ENCODE results near the gene EFHC1. TPM values are rescaled to one million over a fixed set of nuclear protein-coding genes. Genes with fewer than 3 reads are reported as not detected.

The EFHC1 gene
- total RNA-seq, 1 donor from 2014 or later = 23.2 TPM

DNA sequence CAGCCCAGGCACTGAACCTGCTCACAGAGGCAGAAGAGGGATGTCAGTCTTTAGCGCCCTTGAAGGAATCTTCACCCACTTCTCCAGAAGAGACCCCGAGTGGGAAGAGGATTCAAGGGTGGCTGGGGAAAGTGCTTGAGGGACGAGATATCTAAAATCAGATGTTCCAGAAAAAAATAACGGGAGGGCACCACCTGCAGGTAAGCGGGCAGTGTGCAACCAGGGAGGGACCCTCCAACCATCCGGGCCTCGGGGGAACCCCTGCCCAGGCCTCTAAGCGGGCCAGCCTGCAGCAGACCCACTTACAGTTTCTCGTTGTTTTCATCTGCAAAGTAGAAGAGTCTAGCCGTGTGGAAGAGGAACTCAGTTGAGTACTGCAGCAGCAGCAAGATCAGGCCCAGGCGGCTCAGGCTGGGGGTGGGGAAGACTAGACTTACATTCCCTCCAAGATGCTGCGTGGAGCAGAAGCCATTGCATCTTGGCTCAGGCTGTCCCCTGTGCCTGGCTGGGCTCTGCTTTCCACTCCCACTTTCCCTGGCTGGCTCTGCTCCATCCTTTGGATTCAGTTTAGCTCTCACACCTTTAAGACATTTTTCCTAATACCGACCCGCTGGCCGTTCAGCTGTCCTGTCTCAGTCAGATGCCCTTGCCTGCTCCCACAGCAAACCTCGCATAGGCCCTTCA lies 85.7 kb downstream of the EFHC1 start:
- Mint-ChIP-seq H3K4me1 (peaks cover 6% of the 10 kb centered on the region), H3K4me3 (no peak overlapping the region), H3K9me3 (no peaks in the 10 kb centered on the region), H3K27ac (no peak overlapping the region), H3K36me3 (ENCODE audit: low read depth) (peaks cover 67% of the 10 kb centered on the region), H3K27me3 (no peaks in the 10 kb centered on the region)
- DNase-seq (no peak), ATAC-seq (ENCODE audit: low read depth) (peak; percentile 65)
- intact Hi-C loops (cut with micrococcal nuclease) = loop anchor here (1.0 kb wide), 1 partner anchor 90 kb away; no protein-coding TSS in a partner anchor
- ChIA-PET POLR2A (no interaction called here), CTCF (interaction anchor here (1.0 to 1.8 kb wide), 4 partner anchors 87 to 105 kb away, joined by 3 to 14 read pairs (median 5); partner anchors contain the start of gene EFHC1)
- TF ChIP-seq, protein P1, sequence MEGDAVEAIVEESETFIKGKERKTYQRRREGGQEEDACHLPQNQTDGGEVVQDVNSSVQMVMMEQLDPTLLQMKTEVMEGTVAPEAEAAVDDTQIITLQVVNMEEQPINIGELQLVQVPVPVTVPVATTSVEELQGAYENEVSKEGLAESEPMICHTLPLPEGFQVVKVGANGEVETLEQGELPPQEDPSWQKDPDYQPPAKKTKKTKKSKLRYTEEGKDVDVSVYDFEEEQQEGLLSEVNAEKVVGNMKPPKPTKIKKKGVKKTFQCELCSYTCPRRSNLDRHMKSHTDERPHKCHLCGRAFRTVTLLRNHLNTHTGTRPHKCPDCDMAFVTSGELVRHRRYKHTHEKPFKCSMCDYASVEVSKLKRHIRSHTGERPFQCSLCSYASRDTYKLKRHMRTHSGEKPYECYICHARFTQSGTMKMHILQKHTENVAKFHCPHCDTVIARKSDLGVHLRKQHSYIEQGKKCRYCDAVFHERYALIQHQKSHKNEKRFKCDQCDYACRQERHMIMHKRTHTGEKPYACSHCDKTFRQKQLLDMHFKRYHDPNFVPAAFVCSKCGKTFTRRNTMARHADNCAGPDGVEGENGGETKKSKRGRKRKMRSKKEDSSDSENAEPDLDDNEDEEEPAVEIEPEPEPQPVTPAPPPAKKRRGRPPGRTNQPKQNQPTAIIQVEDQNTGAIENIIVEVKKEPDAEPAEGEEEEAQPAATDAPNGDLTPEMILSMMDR (IDR thresholded peaks at IDR 0.05) = no peak

DNA sequence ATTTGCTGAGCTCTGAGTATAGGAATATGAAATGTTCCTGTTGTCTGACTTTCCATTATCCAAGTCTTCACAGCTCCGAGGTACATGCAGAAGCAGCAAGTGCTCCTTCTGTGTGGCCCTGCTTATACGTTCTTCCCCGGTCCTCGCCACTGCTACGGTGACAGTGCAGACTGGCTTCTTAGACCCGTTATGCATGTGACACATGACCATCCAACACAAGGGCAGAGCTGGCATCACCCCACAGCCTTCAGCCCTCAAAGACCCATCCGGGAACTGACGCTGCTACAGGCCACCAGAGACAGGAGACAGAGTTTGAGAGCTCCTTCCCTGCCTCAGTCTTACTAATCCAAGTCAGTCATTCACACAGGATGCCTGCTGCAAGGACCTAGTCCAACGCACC lies 86.3 kb downstream of the EFHC1 start:
- no peaks in the 10 kb centered on the region for H3K27me3 Mint-ChIP-seq
- H3K36me3 Mint-ChIP-seq (ENCODE audit: low read depth) = peaks cover 72% of the 10 kb centered on the region
- ChIA-PET CTCF (interaction anchor here (1.0 to 1.8 kb wide), 4 partner anchors 87 to 106 kb away, joined by 3 to 14 read pairs (median 5); partner anchors contain the start of gene EFHC1), POLR2A (no interaction called here)
- intact Hi-C loops (cut with micrococcal nuclease) = no loop called here
- no peak for DNase-seq
- H3K4me1 Mint-ChIP-seq = peaks cover 6% of the 10 kb centered on the region
- TF ChIP-seq, protein P1 (IDR thresholded peaks at IDR 0.05) = no peak
- H3K4me3 Mint-ChIP-seq = no peak overlapping the region
- no peak overlapping the region for H3K27ac Mint-ChIP-seq
- no peak for ATAC-seq (ENCODE audit: low read depth)
- H3K9me3 Mint-ChIP-seq = no peaks in the 10 kb centered on the region

DNA sequence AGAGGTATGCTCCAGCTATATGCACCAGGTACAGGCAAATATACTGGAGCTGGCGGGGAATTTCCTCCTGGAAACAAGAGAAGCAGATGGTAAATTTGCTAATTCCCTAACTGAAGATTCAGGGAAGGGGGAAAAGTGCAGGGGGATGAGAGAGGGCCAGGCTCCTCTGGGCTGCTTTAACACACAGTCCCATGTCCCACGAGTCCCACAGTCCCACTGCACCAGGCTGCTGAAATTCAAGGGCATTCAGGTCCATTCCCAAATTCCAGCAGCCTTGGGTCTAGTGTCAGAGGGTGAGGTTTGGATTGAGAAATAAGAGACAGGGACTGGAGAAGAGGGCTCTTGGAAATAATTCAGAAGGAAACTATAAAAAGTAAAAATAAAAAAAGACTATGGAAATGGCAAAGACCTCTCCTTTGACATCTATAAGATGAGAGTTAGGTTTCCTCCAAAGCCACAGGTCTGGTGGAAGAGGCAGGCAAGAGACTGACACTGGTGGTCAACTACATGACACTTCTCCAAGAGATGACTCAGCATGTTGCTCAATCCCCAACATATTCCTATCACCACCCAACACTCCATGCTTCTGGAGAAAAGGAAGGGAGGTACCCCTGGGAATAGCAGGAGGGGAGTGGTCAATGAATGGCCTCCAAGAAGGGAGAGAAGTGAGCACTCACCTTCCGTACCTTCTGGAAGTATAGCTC lies 87.6 kb downstream of the EFHC1 start:
- intact Hi-C loops (cut with micrococcal nuclease) = no loop called here
- Mint-ChIP-seq H3K4me3 (no peak overlapping the region), H3K27me3 (no peaks in the 10 kb centered on the region), H3K4me1 (peaks cover 6% of the 10 kb centered on the region), H3K36me3 (ENCODE audit: low read depth) (peaks cover 73% of the 10 kb centered on the region), H3K9me3 (no peaks in the 10 kb centered on the region), H3K27ac (no peak overlapping the region)
- POLR2A ChIA-PET = no interaction called here
- CTCF ChIA-PET = interaction anchor here (1.0 to 1.8 kb wide), 2 partner anchors 91 to 92 kb away, joined by 3 to 14 read pairs; no protein-coding TSS in a partner anchor
- no peak for DNase-seq
- TF ChIP-seq, protein P1 (IDR thresholded peaks at IDR 0.05) = no peak
- ATAC-seq (ENCODE audit: low read depth) = no peak

DNA sequence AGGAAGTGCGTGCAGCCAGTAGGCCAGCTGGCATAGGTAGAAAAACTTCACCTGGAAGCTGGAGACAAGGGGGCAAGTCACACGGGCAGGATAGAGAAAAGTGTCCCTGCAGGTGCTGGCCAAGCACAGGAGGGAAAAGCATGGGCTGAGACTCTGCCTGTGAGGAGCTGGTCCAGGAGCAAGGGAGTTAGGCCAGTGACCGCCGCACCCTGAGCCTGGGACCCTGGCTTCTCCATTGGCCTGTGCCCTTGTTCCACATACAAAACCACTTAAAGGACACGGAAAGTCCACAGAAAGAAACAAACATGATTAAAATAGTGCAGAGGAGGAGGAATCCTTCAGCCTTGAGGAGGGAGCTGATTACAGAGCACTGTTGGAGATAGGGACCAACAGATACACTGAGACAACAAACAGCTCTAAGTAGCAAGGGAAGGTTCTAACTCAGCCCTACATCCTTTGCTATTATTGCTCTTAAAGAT lies 88.2 kb downstream of the EFHC1 start:
- ChIA-PET POLR2A (no interaction called here), CTCF (interaction anchor here (1.0 kb wide), 1 partner anchor 93 kb away, joined by 3 read pairs; no protein-coding TSS in a partner anchor)
- Mint-ChIP-seq H3K36me3 (ENCODE audit: low read depth) (peaks cover 72% of the 10 kb centered on the region), H3K4me1 (peaks cover 6% of the 10 kb centered on the region), H3K27me3 (no peaks in the 10 kb centered on the region), H3K9me3 (no peaks in the 10 kb centered on the region), H3K4me3 (no peak overlapping the region), H3K27ac (no peak overlapping the region)
- DNase-seq (no peak), ATAC-seq (ENCODE audit: low read depth) (no peak)
- intact Hi-C loops (cut with micrococcal nuclease) = no loop called here
- TF ChIP-seq, protein P1 (IDR thresholded peaks at IDR 0.05) = no peak

Data from activated B cell treated with CpG ODN at 0.5 μM for 24 hours (primary cell).